Skeletal muscle satellite cell (primary cell): ENCODE measurements around the gene NRIP2. TPM values are rescaled to one million over a fixed set of nuclear protein-coding genes. Genes with fewer than 3 reads are reported as not detected.
"Not testable (repeated sequence)": the region's sequence is repeated elsewhere in the genome, so short reads cannot be mapped to it uniquely, and the experiment has no call there.

ENCODE experiments used
- H3K27me3 ChIP-seq: 2 replicates; pipeline ENCODE4 v1.7.0; 2013; ENCODE audit warnings: low read length; ENCODE audit not compliant: control insufficient read depth, insufficient read depth
- H3K36me3 ChIP-seq: 2 replicates; pipeline ENCODE4 v1.7.0; 2013; ENCODE audit warnings: mild to moderate bottlenecking, control low read depth, low read length; ENCODE audit not compliant: insufficient read depth
- H3K4me1 ChIP-seq: 2 replicates; pipeline ENCODE4 v1.7.0; 2013; ENCODE audit warnings: low read length; ENCODE audit not compliant: control insufficient read depth, insufficient read depth
- H3K4me2 ChIP-seq: 2 replicates; pipeline ENCODE4 v1.7.0; 2013; ENCODE audit warnings: mild to moderate bottlenecking, low read length
- H3K4me3 ChIP-seq: 2 replicates; pipeline ENCODE4 v1.7.0; 2013; ENCODE audit warnings: low read length
- H3K9ac ChIP-seq: 2 replicates; pipeline ENCODE4 v1.7.0; 2013; ENCODE audit warnings: mild to moderate bottlenecking, low read depth, low read length, moderate library complexity
- H3K9me3 ChIP-seq: replicated peaks from 2 replicates; pipeline ENCODE4 v1.7.0; 2013; ENCODE audit warnings: mild to moderate bottlenecking, control low read depth, low read length
- total RNA-seq: library from RNA; depleted of rRNA; stranded (reverse); fragments of >200 nt; gene quantifications from 2 replicates; pipeline ENCODE4 v1.2.3, GENCODE V29; 2012; rRNA removed

The NRIP2 gene, protein sequence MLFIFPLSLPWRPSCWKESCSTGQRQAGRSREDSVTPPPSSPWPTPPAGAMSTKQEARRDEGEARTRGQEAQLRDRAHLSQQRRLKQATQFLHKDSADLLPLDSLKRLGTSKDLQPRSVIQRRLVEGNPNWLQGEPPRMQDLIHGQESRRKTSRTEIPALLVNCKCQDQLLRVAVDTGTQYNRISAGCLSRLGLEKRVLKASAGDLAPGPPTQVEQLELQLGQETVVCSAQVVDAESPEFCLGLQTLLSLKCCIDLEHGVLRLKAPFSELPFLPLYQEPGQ
- total RNA-seq, result not detected in 2 replicates

DNA sequence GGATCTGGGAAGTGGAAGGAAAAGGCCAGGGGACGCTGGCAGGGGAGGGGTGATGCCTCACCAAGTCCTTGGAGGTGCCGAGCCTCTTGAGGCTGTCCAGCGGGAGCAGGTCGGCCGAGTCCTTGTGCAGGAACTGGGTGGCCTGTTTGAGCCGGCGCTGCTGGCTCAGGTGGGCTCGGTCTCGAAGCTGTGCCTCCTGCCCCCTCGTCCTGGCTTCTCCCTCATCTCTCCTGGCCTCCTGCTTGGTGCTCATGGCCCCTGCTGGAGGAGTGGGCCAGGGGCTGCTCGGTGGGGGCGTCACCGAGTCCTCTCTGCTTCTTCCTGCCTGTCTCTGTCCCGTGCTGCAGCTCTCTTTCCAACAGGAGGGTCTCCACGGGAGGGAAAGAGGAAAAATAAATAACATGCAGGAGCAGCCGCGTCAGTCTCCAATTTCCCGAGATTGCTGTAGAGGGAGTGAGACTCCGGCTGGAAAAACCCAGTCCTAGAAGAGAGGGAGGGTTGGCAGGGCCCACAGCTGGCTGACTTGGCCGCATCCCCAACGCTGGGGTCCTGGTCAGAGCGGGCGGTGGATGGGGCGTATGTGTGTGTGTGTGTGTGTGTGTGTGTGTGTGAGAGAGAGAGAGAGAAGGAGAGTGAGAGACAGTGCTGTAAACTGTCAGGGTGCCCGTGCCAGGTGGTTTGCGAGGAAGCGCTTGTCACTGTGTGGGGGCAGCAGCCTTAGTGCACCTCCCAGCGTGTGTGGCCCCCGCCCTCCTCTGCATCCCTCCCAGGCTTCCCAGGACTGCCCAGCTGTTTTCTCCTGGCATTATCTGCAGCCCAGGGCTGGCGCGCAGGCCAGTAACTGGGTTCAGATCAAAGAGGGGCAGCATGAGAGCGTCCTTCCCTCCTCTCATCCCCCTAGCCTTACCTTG lies at the start of gene NRIP2:
TSS of gene NRIP2 (minus strand) at position 455 of the 911 bp plus-strand sequence. CDS start at position 403, 52 bp downstream.
- no peak within 1 kb of the TSS for H3K9ac ChIP-seq
- no peaks in the 10 kb centered on the region for H3K36me3 ChIP-seq
- peaks cover 20% of the 10 kb centered on the region for H3K4me1 ChIP-seq
- H3K27me3 ChIP-seq, result peaks cover 8% of the 10 kb centered on the region
- peak within 1 kb of the TSS; percentile 60 for H3K4me2 ChIP-seq
- H3K4me3 ChIP-seq, result no peak within 1 kb of the TSS
- no peaks in the 10 kb centered on the region for H3K9me3 ChIP-seq

DNA sequence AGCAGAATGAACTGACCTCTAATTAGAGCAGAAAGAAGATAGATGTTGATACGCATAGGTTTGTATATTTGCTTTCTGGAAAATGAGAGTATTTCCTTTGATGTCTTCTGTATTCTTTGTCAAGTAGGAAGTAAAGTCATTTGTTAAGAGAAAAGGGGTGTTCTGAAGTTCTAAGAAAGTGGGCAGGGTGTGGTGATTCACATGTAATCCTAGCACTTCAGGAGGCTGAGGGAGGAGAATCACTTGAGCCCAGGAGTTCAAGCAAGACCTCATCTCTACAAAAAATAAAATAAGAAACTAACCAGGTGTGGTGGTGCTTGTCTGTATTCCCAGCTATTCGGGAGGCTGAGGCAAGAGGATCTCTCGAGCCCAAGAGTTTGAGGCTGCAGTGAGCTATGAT lies 45.0 kb upstream of the NRIP2 start:
- no peak overlapping the region for H3K4me3 ChIP-seq

DNA sequence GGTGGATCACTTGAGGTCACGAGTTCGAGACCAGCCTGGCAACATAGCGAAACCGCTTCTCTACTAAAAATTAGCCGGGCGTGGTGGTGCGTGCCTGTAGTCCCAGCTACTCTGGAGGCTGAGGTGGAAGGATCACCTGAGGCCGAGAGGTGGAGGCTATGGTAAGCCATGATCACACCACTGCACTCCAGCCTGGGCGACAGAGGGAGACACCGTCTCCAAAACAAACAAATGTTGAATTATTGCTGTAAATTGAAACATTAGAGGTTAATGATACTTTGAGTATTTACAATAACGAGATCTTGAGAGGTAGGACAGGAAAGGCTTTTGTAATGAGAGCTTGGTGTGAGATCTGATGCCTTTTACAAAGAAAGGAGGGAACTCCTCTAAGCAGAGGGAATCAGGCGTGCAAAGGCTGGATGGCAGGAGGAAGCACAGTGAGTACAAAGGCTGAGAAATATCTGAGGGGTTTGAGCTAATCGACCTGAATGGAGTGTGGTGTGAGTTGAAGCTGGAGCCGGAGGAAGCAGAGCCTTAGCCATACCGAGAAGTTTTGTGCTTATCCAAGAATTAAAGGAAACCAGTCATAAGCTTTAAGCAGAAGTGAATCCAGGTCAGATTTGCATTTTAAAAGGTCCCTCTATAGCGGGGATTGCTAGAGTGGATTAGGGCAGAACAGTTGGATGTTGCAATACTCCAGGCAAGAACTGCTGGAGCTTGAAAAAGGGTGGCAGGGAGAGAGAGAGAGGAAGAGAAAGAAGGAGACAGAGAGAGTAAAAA lies 43.3 kb upstream of the NRIP2 start:
- Histone ChIP-seq H3K27me3 (no peaks in the 10 kb centered on the region), H3K4me2 (peak overlapping the region; percentile 85), H3K9me3 (no peaks in the 10 kb centered on the region), H3K36me3 (peaks cover 8% of the 10 kb centered on the region), H3K4me1 (peaks cover 18% of the 10 kb centered on the region), H3K4me3 (peak overlapping the region; percentile 95), H3K9ac (peak overlapping the region; percentile 98)

More for the DNA sequence above, 45.0 kb upstream of the NRIP2 start:
- H3K27me3 ChIP-seq, result no peaks in the 10 kb centered on the region
- H3K4me1 ChIP-seq, result peaks cover 18% of the 10 kb centered on the region
- H3K36me3 ChIP-seq, result peaks cover 7% of the 10 kb centered on the region
- no peak overlapping the region for H3K4me2 ChIP-seq
- H3K9me3 ChIP-seq, result no peaks in the 10 kb centered on the region
- H3K9ac ChIP-seq, result no peak overlapping the region

DNA sequence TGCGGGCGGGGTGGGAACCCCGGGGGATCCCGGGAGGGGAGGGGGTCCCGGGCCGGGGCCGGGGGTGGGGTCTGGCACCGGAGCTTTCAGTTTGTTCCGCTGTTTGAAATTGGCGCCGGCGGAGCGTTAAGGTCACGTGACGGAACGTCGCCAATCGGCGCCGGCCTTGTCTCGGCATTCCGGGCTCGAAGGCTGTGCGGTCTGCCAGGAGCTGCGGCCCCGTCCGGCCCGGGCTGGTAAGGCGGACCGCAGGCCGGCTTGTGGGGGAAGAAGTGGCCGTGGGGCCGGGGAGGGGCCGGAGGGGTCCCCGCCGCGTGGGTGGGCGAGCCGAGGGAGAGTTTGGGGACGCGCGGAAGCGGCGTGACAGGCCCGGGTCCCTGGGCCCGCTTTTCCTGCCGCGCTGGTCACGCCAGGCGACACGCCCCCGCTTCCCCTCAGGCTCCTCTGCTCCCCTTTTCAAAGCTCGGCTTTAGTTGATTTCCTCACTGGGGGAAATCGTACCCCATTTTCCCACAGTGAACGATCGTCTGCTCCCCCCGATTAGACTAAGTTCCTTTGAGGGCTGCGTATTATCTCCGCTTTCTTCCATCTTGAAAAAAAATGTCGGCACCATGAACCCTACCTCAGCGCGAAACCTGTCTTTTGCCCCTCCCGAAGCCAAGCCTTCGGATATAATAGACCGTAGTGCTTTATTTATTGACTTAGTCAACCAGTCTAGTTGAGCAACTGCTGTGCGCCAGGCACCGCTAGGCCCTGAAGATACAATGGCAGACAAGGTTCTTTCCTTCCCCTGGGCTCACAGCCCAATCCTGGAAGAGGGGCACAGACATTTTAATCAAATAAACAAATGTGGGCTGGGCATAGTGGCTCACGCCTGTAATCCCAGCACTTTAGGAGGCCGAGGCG lies 42.5 kb upstream of the NRIP2 start, which contains the start of the genes FOXM1 and RHNO1:
TSS of gene FOXM1 (minus strand) at position 128 of the 906 bp plus-strand sequence. CDS start 2,696 bp downstream, outside the sequence.
TSS of gene RHNO1 (plus strand) at position 177 of the 906 bp plus-strand sequence. CDS start 8,144 bp downstream, outside the sequence.
- Histone ChIP-seq H3K9me3 (no peaks in the 10 kb centered on the region), H3K4me3 (peak within 1 kb of the TSS; percentile 95), H3K4me2 (peak within 1 kb of the TSS; percentile 99), H3K4me1 (peaks cover 18% of the 10 kb centered on the region), H3K27me3 (no peaks in the 10 kb centered on the region), H3K36me3 (peaks cover 13% of the 10 kb centered on the region), H3K9ac (peak within 1 kb of the TSS; percentile 98)

DNA sequence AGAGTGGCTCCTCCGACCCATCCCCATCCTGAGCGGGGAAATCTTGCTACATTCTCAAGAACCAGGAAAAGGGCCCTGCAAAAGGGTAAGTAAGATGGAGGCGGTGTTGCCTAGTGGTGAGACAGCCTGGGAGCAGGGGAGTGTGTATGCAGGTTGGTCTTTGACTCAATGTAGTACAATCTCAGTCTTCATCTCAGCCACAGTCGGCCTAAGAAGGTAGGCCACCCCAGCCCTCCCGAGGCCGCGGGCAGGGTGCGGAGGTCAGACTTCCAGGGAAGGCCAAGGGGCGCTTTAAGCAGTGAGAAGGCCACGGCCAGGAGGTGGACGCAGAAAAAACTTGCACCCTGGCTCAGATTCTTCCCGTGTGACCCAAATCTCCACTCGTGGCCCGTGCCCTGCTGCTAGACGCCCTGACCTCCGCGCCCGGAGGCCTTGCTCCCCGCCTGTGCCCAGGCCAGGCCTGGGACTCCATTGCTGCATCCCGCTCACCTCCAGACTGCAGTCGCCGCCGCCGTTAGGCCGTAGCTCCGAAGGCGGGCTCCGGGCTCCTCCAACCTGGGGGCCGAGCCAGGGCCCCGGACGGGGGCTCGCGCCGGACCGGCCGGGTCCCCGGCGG lies 41.7 kb upstream of the NRIP2 start:
- H3K4me2 ChIP-seq, result peak overlapping the region; percentile 99
- H3K27me3 ChIP-seq, result no peaks in the 10 kb centered on the region
- peak overlapping the region; percentile 95 for H3K4me3 ChIP-seq
- peaks cover 18% of the 10 kb centered on the region for H3K36me3 ChIP-seq
- no peaks in the 10 kb centered on the region for H3K9me3 ChIP-seq
- H3K4me1 ChIP-seq, result peaks cover 18% of the 10 kb centered on the region
- peak overlapping the region; percentile 98 for H3K9ac ChIP-seq

DNA sequence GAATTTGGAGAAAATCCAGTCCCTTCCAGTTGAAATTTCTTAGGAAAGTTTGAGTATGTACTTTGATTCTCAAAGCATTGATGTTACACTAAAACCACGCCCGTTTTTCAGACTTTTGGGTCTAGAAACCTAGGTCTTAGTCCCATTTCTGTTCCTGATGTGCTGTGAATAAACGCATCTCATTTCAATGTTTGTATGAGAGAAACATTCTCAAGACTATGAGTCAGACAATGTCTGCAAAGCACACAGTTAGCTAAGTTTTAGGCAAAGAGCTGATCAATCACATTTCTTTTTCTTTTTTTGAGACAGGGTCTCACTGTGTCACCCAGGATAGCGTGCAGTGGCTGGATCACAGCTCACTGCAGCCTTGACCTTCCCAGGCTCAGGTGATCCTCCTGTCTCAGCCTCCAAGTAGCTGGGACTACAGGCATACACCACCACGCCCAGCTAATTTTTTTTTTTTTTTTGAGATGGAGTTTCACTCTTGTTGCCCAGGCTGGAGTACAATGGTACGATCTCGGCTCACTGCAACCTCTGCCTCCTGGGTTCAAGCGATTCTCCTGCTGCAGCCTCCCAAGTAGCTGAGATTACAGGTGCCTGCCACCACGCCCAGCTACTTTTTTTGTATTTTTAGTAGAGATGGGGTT lies 34.3 kb upstream of the NRIP2 start:
- H3K27me3 ChIP-seq, H3K4me3 ChIP-seq, H3K9me3 ChIP-seq, H3K4me2 ChIP-seq, H3K4me1 ChIP-seq, H3K9ac ChIP-seq: not testable (repeated sequence)
- H3K36me3 ChIP-seq, result peaks cover 36% of the 10 kb centered on the region

DNA sequence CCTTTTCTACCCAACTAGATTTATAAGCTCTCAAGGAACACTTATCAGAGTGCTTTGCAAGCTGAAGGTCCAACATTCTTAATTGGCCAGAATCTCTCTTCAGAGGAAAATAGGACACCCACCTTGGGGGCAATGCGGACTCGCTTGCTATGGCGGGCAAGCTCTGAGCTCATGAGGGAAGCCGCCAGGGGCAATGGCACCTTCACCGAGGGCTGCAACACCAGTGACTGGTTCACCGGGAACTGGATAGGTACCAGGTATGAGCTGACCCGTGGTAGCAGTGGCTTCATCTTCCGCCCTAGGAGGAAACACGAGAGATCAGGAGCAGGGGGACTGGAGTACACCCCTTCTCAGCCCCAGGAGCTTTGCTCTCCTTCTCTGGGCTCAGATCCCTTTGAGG lies 29.4 kb upstream of the NRIP2 start:
- H3K36me3 ChIP-seq, result peaks cover 39% of the 10 kb centered on the region
- no peaks in the 10 kb centered on the region for H3K27me3 ChIP-seq
- no peaks in the 10 kb centered on the region for H3K9me3 ChIP-seq
- H3K4me1 ChIP-seq, result no peaks in the 10 kb centered on the region
- no peak overlapping the region for H3K9ac ChIP-seq
- no peak overlapping the region for H3K4me3 ChIP-seq
- no peak overlapping the region for H3K4me2 ChIP-seq

DNA sequence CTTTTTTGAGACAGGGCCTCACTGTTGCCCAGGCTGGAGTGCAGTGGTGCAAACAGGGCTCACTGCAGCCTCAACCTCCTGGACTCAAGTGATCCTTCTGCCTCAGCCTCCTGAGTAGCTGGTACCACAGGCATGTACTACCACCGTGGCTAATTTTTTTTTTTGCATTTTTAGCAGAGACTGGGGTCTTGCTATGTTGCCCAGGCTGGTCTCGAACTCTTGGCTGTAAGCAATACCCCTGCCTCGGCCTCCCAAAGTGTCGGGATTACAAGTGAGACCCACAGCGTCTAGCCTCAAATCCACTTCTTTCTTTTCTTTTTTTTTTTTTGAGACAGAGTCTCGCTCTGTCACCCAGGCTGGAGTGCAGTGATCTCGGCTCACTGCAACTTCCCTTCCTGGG lies 28.6 kb upstream of the NRIP2 start:
- H3K4me2 ChIP-seq, H3K27me3 ChIP-seq, H3K9ac ChIP-seq, H3K4me3 ChIP-seq, H3K4me1 ChIP-seq, H3K9me3 ChIP-seq: not testable (repeated sequence)
- H3K36me3 ChIP-seq, result peaks cover 43% of the 10 kb centered on the region

DNA sequence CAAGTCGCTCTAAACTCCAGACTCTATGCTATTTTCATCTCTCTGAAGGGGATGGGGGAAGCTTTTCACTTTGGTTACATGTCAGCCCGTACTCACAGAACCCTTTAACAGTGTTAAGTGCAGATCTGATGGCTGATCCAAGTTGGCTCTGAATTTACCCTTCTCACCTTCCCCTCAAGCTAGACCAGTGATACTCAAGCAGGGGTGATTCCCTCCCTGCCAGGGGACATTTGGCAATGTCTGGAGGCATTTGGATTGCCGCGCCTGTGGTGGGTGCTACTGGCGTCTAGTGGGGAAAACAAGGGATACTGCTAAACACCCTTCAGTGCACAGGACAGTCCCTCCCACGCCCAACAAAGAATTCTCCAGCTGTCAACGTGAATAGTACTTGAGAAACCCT lies 28.0 kb upstream of the NRIP2 start:
- Histone ChIP-seq H3K9me3 (no peaks in the 10 kb centered on the region), H3K4me3 (no peak overlapping the region), H3K36me3 (peaks cover 45% of the 10 kb centered on the region), H3K9ac (no peak overlapping the region), H3K4me1 (no peaks in the 10 kb centered on the region), H3K4me2 (no peak overlapping the region), H3K27me3 (no peaks in the 10 kb centered on the region)

DNA sequence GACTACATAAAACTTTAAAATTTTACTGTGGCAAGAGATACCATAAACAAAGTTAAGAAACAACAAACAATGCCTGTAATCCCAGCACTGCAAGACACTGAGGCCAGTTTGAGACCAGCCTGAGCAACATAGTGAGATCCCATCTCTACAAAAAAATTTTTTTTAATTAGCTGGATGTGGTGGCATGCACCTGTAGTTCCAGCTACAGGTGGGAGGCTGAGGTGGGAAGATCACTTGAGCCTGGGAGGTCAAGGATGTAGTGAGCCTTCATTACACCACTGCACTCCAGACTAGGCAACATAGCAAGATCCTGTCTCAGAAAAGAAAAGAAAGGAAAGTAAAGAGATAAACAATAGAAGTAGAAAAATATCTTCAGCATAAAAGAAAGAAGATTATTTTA lies 25.3 kb upstream of the NRIP2 start:
- no peaks in the 10 kb centered on the region for H3K9me3 ChIP-seq
- no peaks in the 10 kb centered on the region for H3K27me3 ChIP-seq
- H3K9ac ChIP-seq, result no peak overlapping the region
- H3K4me3 ChIP-seq, result no peak overlapping the region
- H3K4me1 ChIP-seq, result no peaks in the 10 kb centered on the region
- no peak overlapping the region for H3K4me2 ChIP-seq
- H3K36me3 ChIP-seq, result peaks cover 43% of the 10 kb centered on the region
